Airway epithelial cell (primary cell): Measurements from ENCODE around the gene TRMT1. TPM values are rescaled to one million over a fixed set of nuclear protein-coding genes. Genes with fewer than 3 reads are reported as not detected.

ENCODE experiments used
- total RNA-seq: library from RNA; depleted of rRNA; stranded (reverse); fragments of >200 nt; gene quantifications from 2 replicates; pipeline ENCODE4 v1.2.3, GENCODE V29; 2015

The TRMT1 gene
- 34.3 and 35.7 TPM in 2 replicates for total RNA-seq

DNA sequence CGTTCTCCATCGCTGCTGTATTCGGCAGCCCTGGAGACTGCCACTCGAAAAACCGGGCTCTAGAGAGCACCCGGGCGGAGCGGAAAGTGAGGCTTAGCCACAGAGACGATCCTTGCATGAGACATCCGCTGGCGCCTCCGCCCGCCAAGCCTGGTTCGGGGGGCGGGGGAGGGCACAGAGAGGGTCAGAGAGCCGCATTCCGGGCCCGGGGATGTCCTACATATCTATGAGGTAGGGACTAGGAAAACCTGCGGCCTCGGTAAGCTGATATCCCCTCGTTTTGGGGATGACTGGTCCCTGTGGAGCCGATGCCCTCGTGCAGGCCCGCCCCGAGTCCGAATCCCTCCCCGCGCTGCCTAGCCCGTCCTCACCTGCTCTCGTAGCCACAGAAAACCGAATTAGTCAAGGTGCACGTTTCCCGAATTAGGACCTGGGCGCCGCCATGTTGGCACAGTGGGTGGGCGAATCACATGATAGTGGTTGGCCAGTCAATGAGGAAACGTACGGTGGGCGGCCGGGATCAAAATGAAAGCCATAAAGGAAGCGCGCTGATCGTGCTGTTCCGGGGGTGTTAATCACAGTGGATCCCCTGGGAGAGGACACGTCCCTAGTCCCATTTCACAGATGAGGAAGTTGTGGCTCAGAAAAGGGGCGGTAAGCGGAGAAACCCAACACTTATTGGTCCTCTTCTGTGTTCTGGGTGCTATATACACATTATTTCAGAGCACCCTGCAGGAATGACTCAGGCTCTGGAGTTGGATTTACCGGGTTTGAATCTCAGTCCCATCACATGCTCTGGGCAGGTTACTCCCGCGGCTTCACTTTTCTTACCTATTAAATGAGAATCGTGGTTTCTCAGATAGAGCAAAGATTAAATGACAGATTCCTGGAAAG, at the start of gene TRMT1:
TRMT1 (minus strand) TSS at position 459 of the 894 bp plus-strand sequence; CDS start at position 118, 341 bp downstream.

DNA sequence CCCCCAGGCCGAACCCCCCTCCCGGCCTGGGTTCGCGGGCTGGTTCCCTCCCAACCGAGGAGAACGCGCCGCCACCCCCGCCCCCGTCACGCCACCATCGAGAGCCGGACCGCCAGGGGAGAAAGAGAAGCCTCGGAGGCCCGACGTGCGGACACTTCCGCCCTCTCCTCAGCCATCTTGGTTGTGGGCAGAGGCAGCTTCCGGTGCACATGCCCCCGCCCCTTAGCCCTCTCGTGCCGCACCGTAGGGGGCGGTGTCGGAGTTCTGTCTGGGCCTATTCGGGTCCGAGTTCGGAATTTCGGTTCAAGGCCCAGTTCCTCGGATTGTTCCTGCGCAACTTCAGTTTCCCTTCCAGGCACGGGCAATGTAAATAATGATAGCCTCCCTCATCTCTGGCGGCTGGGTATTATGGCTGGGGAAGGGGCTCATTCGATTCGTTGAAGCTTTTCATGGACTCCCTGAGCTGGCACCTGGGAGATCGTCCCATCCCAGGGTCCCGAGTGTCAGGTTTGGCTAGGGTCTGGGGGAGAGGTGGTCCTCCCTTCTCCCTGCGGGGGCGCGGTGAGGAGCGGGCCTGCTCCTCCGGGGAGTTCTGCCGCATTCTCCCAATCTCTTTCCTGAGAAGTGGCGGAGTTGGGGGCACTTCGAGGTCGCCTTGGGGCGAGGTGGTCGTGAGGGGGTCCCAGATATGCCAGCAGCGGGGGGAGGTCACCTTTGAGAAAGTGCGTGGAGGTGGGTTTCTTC, 33.8 kb upstream of the TRMT1 start, which contains the start of the genes IER2 and STX10:
IER2 (plus strand) TSS at position 225 of the 744 bp plus-strand sequence. CDS start 2,776 bp downstream, outside the sequence.
STX10 (minus strand) TSS at position 189 of the 744 bp plus-strand sequence. CDS start 202 bp downstream, outside the sequence.

DNA sequence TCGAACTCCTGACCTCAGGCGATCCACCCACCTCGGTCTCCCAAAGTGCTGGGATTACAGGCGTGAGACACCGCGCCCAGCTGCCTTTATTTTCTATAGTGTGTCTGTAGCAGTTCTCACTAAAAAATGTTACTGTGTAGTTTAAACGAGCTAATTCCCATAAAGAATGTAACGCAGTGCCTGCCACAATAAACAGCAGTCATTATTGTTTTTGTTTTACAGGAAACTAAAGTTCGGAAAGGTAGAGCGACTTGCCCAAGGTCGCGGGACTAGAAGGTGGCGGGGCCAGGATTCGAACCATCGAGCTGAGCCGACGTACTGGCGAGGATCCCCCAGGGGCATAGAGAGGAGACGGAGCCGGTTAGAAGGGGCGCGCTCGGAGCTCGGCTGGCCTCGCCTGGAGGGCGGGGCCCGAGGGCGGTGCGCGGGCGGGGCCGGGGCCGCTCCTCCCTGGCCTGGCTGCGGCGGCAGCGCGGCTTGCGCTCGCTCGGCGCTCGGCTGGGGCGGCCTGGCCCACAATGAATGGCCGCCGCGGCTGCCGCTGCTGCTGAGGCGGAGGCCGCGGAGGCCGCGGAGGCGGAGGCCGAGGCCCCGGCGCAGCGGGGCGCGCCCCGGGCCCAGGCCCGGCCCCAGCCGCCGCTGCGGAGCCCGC, 1.4 kb upstream of the TRMT1 start, which contains the start of gene NACC1:
NACC1 (plus strand) TSS at position 493 of the 652 bp plus-strand sequence. CDS start 16,944 bp downstream, outside the sequence.

DNA sequence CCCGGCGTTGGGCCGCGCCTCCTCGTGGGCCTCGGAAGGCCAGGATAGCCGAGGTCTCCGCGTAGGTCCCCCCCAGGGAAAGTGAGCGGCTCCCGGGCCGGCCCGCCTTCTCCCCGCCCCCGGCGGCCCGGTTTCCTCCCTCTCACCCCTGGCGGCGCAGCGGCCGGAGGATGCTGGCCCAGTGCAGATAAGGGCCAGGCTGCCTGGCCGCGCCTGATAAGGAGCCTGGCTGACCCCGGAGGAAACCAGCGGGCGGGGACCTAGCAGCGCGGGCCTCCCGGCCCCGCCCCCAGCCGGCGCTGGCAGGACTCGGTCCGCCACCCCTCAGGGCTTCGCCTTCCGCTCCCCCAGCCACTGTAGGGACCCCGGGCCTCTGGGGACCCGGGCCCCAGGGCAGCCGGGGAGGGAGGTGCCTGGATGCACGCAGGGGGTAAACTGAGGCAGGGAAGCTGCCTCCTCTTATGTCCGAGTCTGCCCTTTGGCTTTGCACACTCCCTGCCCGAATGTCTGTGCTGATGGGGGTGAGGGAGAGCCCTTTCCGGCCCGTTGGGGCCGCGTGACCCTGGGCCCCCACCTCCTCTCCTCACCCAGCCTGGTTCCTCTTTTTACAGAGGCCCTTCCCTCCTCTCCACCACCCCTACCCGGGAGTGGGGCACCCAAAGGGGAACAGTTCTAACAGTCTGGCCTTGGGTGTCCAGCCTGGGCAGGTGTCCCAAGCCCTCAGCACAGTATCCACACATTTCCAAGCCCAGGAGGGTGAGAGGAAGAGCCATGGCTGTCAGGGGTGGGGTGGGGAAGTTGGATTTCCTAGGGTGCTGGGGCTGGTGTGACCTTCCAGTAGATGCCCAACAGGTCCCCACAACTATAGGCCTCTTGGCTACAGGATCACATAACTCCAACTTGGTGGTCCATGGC, 13.6 kb downstream of the TRMT1 start, which contains the start of gene LYL1:
LYL1 (minus strand) TSS at position 193 of the 915 bp plus-strand sequence. CDS start 1,687 bp downstream, outside the sequence.

Other genes starting within 250 kb of the TRMT1 start
- gene DNASE2, start 235.3 kb downstream of the TRMT1 start, total RNA-seq = 29.3 and 32.3 TPM in 2 replicates
- not detected in 2 replicates for gene KLF1, start 229.5 kb downstream of the TRMT1 start, total RNA-seq
- gene GCDH, start 225.6 kb downstream of the TRMT1 start, total RNA-seq = 20.6 and 38.9 TPM in 2 replicates
- gene SYCE2, start 197.4 kb downstream of the TRMT1 start, total RNA-seq = 0.14 and 2.2 TPM in 2 replicates
- 96.3 and 108 TPM in 2 replicates for gene FARSA, start 183.0 kb downstream of the TRMT1 start, total RNA-seq
- 926 and 958 TPM in 2 replicates for gene CALR, start 178.1 kb downstream of the TRMT1 start, total RNA-seq
- gene RAD23A, start 170.9 kb downstream of the TRMT1 start, total RNA-seq = 103 and 117 TPM in 2 replicates
- gene GADD45GIP1, start 159.5 kb downstream of the TRMT1 start, total RNA-seq = 88.6 and 107 TPM in 2 replicates
- gene DAND5, start 147.2 kb downstream of the TRMT1 start, total RNA-seq = 0.07 TPM in 1 of 2 replicates, not detected in the other
- 13.4 and 19.7 TPM in 2 replicates for gene NFIX, start 121.3 kb downstream of the TRMT1 start, total RNA-seq
- 0.09 and 0.63 TPM in 2 replicates for gene LYL1, start 13.9 kb downstream of the TRMT1 start, total RNA-seq
- 55.1 and 80.2 TPM in 2 replicates for gene NACC1, start 1.5 kb upstream of the TRMT1 start, total RNA-seq
- gene STX10, start 33.6 kb upstream of the TRMT1 start, total RNA-seq = 86.1 and 87.0 TPM in 2 replicates
- gene IER2, start 33.7 kb upstream of the TRMT1 start, total RNA-seq = 116 and 134 TPM in 2 replicates